Loucy (cell line): ENCODE results near the gene SLAIN2.
A peak's percentile ranks its signal among the peaks of the same experiment; 100 is the strongest.

Experiments used
- H2AFZ ChIP-seq: fragments of 200-600 bp; sonication (generic); 2 replicates; pipeline ENCODE4 v1.6.0; 2016; ENCODE audit warnings: antibody characterized with exemption, mild to moderate bottlenecking, low read length, moderate library complexity
- H3F3A ChIP-seq: fragments of 200-600 bp; 2 replicates; pipeline ENCODE4 v1.6.0; 2016; ENCODE audit warnings: antibody characterized with exemption, low read depth, mild to moderate bottlenecking
- H3K27me3 ChIP-seq: fragments of 200-600 bp; sonication (generic); 2 replicates; pipeline ENCODE4 v1.6.1; 2014; ENCODE audit warnings: low read length, mild to moderate bottlenecking; ENCODE audit not compliant: insufficient read depth, poor library complexity, severe bottlenecking
- H3K36me3 ChIP-seq: fragments of 200-600 bp; sonication (generic); 2 replicates; pipeline ENCODE4 v1.6.1; 2016; ENCODE audit warnings: low read length; ENCODE audit not compliant: insufficient read depth
- H3K4me1 ChIP-seq: fragments of 200-600 bp; sonication (generic); 2 replicates; pipeline ENCODE4 v1.5.1; 2014; ENCODE audit warnings: low read length, mild to moderate bottlenecking; ENCODE audit not compliant: insufficient read depth, poor library complexity, severe bottlenecking
- H3K4me2 ChIP-seq: fragments of 200-600 bp; sonication (generic); 2 replicates; pipeline ENCODE4 v1.6.0; 2014; ENCODE audit warnings: antibody characterized with exemption, low read length, low read depth, mild to moderate bottlenecking; ENCODE audit not compliant: poor library complexity, severe bottlenecking
- H3K4me3 ChIP-seq: fragments of 200-600 bp; sonication (generic); 2 replicates; pipeline ENCODE4 v1.5.1; 2014; ENCODE audit warnings: low read length, mild to moderate bottlenecking, mixed read lengths; ENCODE audit not compliant: poor library complexity, severe bottlenecking
- H3K79me2 ChIP-seq: fragments of 200-600 bp; sonication (generic); 2 replicates; pipeline ENCODE4 v1.6.1; 2014; ENCODE audit warnings: low read length; ENCODE audit not compliant: insufficient read depth
- H3K9ac ChIP-seq: fragments of 200-600 bp; sonication (generic); 2 replicates; pipeline ENCODE4 v1.6.0; 2014; ENCODE audit warnings: mild to moderate bottlenecking, low read depth, low read length, moderate library complexity; ENCODE audit not compliant: poor library complexity, severe bottlenecking
- H3K9me2 ChIP-seq: fragments of 200-600 bp; sonication (generic); replicated peaks from 2 replicates; pipeline ENCODE4 v1.6.1; 2016; ENCODE audit warnings: low read depth, low read length, mixed read lengths
- H3K9me3 ChIP-seq: fragments of 200-600 bp; sonication (generic); 2 replicates; pipeline ENCODE4 v1.6.1; 2014; ENCODE audit warnings: mild to moderate bottlenecking, antibody characterized with exemption, low read length, low read depth; ENCODE audit not compliant: insufficient read depth
- H4K20me1 ChIP-seq: fragments of 200-600 bp; sonication (generic); 2 replicates; pipeline ENCODE4 v1.6.0; 2014; ENCODE audit warnings: antibody characterized with exemption, low read length, mild to moderate bottlenecking; ENCODE audit not compliant: insufficient read depth, poor library complexity, severe bottlenecking
- EZH2phosphoT487 ChIP-seq: fragments of 200-600 bp; IDR thresholded peaks from 2 replicates; pipeline ENCODE4 v1.6.1; 2018; ENCODE audit warnings: antibody characterized with exemption, mild to moderate bottlenecking, moderate library complexity, borderline replicate concordance
- TF ChIP-seq, protein P1 (sequence below): fragments of 200-600 bp; sonication (generic); conservative IDR thresholded peaks from 2 replicates; pipeline ENCODE4 v1.5.1; 2014; ENCODE audit warnings: mild to moderate bottlenecking, antibody characterized with exemption, low read length

Gene SLAIN2

DNA sequence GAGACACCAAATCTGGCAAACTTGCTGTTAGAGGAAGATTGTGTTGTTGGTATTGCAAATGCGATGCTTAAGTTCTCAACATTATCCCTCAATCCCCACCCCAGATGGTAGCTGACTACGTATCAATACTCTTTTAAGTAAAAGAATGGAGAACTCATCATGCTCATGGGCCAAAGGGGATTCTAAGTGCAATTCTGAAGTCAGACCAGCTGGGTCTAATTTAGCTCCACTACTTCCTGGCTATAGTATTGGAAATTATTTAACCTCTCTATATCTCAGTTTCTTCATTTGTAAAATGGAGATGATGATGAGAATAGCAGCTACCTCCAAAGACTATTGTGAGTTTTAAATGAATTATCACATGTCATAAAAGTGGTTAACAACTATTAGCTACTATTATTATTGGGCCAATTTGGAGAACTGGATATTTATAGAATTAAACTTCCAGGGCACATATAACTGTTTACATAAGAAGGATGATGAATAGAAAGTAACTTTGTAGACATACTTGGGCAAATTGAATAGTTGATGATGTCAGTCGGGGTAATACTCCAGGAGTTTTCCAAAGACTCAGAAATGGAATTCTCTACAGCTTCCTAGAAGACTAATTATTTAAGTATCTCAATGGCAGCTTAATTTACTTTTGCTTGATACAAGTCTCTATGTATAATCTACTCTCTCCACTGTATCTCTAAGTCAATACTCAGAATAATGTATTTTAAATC is 5.0 kb upstream of the SLAIN2 start:
- H3K4me2 ChIP-seq: no peak overlapping the region
- H3K9me3 ChIP-seq: no peaks in the 10 kb centered on the region
- H2AFZ ChIP-seq: no peak overlapping the region
- H3K36me3 ChIP-seq: no peaks in the 10 kb centered on the region
- H3K9me2 ChIP-seq: no peaks in the 10 kb centered on the region
- H3K4me1 ChIP-seq: peaks cover 11% of the 10 kb centered on the region
- no peaks in the 10 kb centered on the region for H3K79me2 ChIP-seq
- no peak for TF ChIP-seq EZH2phosphoT487
- TF ChIP-seq, protein P1, sequence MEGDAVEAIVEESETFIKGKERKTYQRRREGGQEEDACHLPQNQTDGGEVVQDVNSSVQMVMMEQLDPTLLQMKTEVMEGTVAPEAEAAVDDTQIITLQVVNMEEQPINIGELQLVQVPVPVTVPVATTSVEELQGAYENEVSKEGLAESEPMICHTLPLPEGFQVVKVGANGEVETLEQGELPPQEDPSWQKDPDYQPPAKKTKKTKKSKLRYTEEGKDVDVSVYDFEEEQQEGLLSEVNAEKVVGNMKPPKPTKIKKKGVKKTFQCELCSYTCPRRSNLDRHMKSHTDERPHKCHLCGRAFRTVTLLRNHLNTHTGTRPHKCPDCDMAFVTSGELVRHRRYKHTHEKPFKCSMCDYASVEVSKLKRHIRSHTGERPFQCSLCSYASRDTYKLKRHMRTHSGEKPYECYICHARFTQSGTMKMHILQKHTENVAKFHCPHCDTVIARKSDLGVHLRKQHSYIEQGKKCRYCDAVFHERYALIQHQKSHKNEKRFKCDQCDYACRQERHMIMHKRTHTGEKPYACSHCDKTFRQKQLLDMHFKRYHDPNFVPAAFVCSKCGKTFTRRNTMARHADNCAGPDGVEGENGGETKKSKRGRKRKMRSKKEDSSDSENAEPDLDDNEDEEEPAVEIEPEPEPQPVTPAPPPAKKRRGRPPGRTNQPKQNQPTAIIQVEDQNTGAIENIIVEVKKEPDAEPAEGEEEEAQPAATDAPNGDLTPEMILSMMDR: no peak
- H3K27me3 ChIP-seq: no peaks in the 10 kb centered on the region
- no peaks in the 10 kb centered on the region for H4K20me1 ChIP-seq
- H3F3A ChIP-seq: no peaks in the 10 kb centered on the region
- no peak overlapping the region for H3K9ac ChIP-seq
- H3K4me3 ChIP-seq: no peak overlapping the region

GRCh38 chr4:48337731-48338130 is 3.6 kb upstream of the SLAIN2 start:
- Histone ChIP-seq H3K4me2 (no peak overlapping the region), H3K79me2 (peaks cover 8% of the 10 kb centered on the region), H3K36me3 (no peaks in the 10 kb centered on the region), H4K20me1 (peaks cover 7% of the 10 kb centered on the region), H3K9me3 (no peaks in the 10 kb centered on the region), H3K4me1 (peaks cover 15% of the 10 kb centered on the region), H2AFZ (peak overlapping the region; percentile 10; the same call in 1 of the 2 replicates), H3K9ac (no peak overlapping the region), H3K9me2 (no peaks in the 10 kb centered on the region), H3F3A (0 out of 2 replicates have a peak, but pooled peaks cover 2% of the 10 kb centered on the region), H3K4me3 (no peak overlapping the region), H3K27me3 (no peaks in the 10 kb centered on the region)
- TF ChIP-seq, protein P1: no peak
- no peak for TF ChIP-seq EZH2phosphoT487

- TF ChIP-seq, protein P1: no peak
- no peak for TF ChIP-seq EZH2phosphoT487
- no peaks in the 10 kb centered on the region for H3K36me3 ChIP-seq
- H3F3A ChIP-seq: 0 out of 2 replicates have a peak, but pooled peaks cover 2% of the 10 kb centered on the region
- H3K79me2 ChIP-seq: peaks cover 27% of the 10 kb centered on the region
- no peak overlapping the region for H2AFZ ChIP-seq
- peaks cover 31% of the 10 kb centered on the region for H3K4me1 ChIP-seq
- H3K9me2 ChIP-seq: no peaks in the 10 kb centered on the region
- peak overlapping the region; percentile 84 for H3K9ac ChIP-seq
- no peaks in the 10 kb centered on the region for H3K27me3 ChIP-seq
- H3K4me2 ChIP-seq: peak overlapping the region; percentile 81
- no peaks in the 10 kb centered on the region for H3K9me3 ChIP-seq
- peaks cover 26% of the 10 kb centered on the region for H4K20me1 ChIP-seq
- peak overlapping the region; percentile 84 for H3K4me3 ChIP-seq
Observed at GRCh38 chr4:48339642-48340041, 1.7 kb upstream of the SLAIN2 start.
